Fibroblast of lung (primary cell): ENCODE results near the gene CHRND.

Experiments
- EZH2 ChIP-seq: IDR thresholded peaks from 2 replicates; pipeline ENCODE4 v1.5.1; 2012; ENCODE audit warnings: low read length, control low read depth, mild to moderate bottlenecking; ENCODE audit errors: missing control alignments
- TF ChIP-seq, protein P1 (sequence below), 2 donors: IDR thresholded peaks in 1 of 2; conservative IDR thresholded peaks in 1 of 2; 1 replicate in 1 of 2; 2 replicates in 1 of 2; pipeline ENCODE4 v1.5.1; 2011 to 2012; ENCODE audit warnings: low read length in 2 of 2, control low read depth in 1 of 2, inconsistent platforms in 1 of 2, low read depth in 1 of 2, mild to moderate bottlenecking in 1 of 2

DNA sequence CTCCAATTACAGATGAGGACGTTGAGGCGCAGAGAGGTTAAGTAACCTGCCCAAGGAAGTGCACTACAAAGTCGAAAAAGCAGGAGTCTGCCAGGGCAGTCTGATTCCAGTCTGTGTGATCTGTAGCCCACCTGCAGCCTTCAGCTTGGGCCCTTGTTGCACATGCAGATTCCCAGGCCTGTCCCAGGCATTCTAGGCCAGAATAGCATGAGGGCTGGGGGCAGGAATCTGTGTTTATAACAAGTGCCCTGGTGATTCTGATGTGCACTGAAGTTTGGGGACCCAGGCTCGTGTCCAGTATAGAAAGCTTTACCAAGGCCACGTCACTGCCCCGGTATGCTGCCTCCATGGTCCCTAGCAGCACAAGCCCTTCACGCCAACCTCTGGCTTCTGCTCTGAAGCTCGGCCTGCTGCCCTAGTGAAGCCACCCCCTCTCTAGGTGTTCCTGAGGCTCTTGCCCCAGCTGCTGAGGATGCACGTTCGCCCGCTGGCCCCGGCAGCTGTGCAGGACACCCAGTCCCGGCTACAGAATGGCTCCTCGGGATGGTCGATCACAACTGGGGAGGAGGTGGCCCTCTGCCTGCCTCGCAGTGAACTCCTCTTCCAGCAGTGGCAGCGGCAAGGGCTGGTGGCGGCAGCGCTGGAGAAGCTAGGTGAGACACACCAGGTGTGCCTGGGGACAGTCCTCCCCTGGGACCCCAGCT lies 18.1 kb downstream of the CHRND start:
- TF ChIP-seq, protein P1, sequence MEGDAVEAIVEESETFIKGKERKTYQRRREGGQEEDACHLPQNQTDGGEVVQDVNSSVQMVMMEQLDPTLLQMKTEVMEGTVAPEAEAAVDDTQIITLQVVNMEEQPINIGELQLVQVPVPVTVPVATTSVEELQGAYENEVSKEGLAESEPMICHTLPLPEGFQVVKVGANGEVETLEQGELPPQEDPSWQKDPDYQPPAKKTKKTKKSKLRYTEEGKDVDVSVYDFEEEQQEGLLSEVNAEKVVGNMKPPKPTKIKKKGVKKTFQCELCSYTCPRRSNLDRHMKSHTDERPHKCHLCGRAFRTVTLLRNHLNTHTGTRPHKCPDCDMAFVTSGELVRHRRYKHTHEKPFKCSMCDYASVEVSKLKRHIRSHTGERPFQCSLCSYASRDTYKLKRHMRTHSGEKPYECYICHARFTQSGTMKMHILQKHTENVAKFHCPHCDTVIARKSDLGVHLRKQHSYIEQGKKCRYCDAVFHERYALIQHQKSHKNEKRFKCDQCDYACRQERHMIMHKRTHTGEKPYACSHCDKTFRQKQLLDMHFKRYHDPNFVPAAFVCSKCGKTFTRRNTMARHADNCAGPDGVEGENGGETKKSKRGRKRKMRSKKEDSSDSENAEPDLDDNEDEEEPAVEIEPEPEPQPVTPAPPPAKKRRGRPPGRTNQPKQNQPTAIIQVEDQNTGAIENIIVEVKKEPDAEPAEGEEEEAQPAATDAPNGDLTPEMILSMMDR (conservative IDR thresholded peaks at IDR 0.05 in 1 of 2, IDR thresholded peaks at IDR 0.05 in 1 of 2; ENCODE audit: low read depth in 1 of 2, low read length in 2 of 2) = no peak
- TF ChIP-seq EZH2 = no peak
